K562 (cell line): ENCODE data around the gene INHBE. TPM values are rescaled to one million over a fixed set of nuclear protein-coding genes. Genes with fewer than 3 reads are reported as not detected.

Source experiments
- CBX8 ChIP-seq: fragments of 200-600 bp; sonication (generic); IDR thresholded peaks from 2 replicates; pipeline ENCODE4 v1.6.1; 2012; ENCODE audit warnings: borderline replicate concordance, mixed run types, low read depth, mild to moderate bottlenecking, moderate library complexity, mixed read lengths, low read length, control low read depth, inconsistent platforms; ENCODE audit not compliant: poor library complexity, severe bottlenecking; ENCODE audit errors: extremely low read depth
- EP300 ChIP-seq: IDR thresholded peaks from 2 replicates; pipeline ENCODE4 v1.6.1; 2012; ENCODE audit warnings: low read length, improper control_type of control experiment
- ETV1 ChIP-seq: fragments of 450-650 bp; conservative IDR thresholded peaks from 2 replicates; pipeline ENCODE4 v1.6.1; 2016; ENCODE audit warnings: missing genetic modification characterization, control low read depth, low read depth, missing compliant biosample characterization
- EWSR1 ChIP-seq: fragments of 450-650 bp; IDR thresholded peaks from 2 replicates; pipeline ENCODE4 v1.6.1; 2018; ENCODE audit warnings: borderline replicate concordance, mild to moderate bottlenecking, low read depth, moderate library complexity; ENCODE audit not compliant: partially characterized antibody
- FOXP4 ChIP-seq: sonication (generic); formaldehyde crosslinking; IDR thresholded peaks from 2 replicates; pipeline ENCODE4 v1.8.0; 2022; ENCODE audit warnings: mild to moderate bottlenecking, missing genetic modification reagents, borderline replicate concordance
- MED1 ChIP-seq: sonication (generic); formaldehyde crosslinking; IDR thresholded peaks from 2 replicates; pipeline ENCODE4 v1.8.1; 2023; ENCODE audit warnings: missing genetic modification reagents, borderline replicate concordance
- MIER1 ChIP-seq: fragments of 450-650 bp; IDR thresholded peaks from 2 replicates; pipeline ENCODE4 v1.6.1; 2016; ENCODE audit warnings: antibody characterized with exemption, mild to moderate bottlenecking, low read depth
- NCOA2 ChIP-seq, 2 experiments: fragments of 450-650 bp; IDR thresholded peaks; 2 replicates each; pipeline ENCODE4 v1.6.1; 2018; ENCODE audit warnings: mild to moderate bottlenecking in 2 of 2, moderate library complexity in 1 of 2; ENCODE audit not compliant: partially characterized antibody in 2 of 2
- NFE2 ChIP-seq: IDR thresholded peaks from 2 replicates; pipeline ENCODE4 v1.6.1; 2014; ENCODE audit warnings: antibody characterized with exemption, low read depth
- PRDM10 ChIP-seq: fragments of 450-650 bp; IDR thresholded peaks from 2 replicates; pipeline ENCODE4 v1.6.1; 2018; ENCODE audit not compliant: partially characterized antibody
- RAD21 ChIP-seq, 2 experiments: fragments of 250-450 bp in 1 of 2; fragments of 450-650 bp in 1 of 2; sonication (Bioruptor Pico) in 1 of 2; formaldehyde crosslinking in 1 of 2; IDR thresholded peaks in 1 of 2; conservative IDR thresholded peaks in 1 of 2; 2 replicates each; pipeline versions ENCODE4 v1.4.0 to v1.8.0; 2020 to 2022; ENCODE audit warnings: mild to moderate bottlenecking in 2 of 2, moderate library complexity in 1 of 2
- RAD51 ChIP-seq: fragments of 450-650 bp; IDR thresholded peaks from 2 replicates; pipeline ENCODE4 v1.7.1; 2016; ENCODE audit warnings: low read depth, mild to moderate bottlenecking, borderline replicate concordance
- RHOXF2B ChIP-seq: fragments of 250-450 bp; sonication (Bioruptor Pico); conservative IDR thresholded peaks from 2 replicates; pipeline ENCODE4 v1.5.1; 2021
- SNAPC5 ChIP-seq: fragments of 250-450 bp; sonication (Bioruptor Pico); IDR thresholded peaks from 2 replicates; pipeline ENCODE4 v1.8.0; 2021; ENCODE audit warnings: moderate library complexity, mild to moderate bottlenecking, inconsistent platforms
- THAP12 ChIP-seq: fragments of 250-450 bp; sonication (Bioruptor Pico); IDR thresholded peaks from 2 replicates; pipeline ENCODE4 v1.9.0; 2021; ENCODE audit warnings: mild to moderate bottlenecking, inconsistent platforms
- ZBTB1 ChIP-seq: sonication (generic); formaldehyde crosslinking; IDR thresholded peaks from 2 replicates; pipeline ENCODE4 v1.8.1; 2023; ENCODE audit warnings: missing genetic modification reagents, low read depth, mild to moderate bottlenecking, borderline replicate concordance
- ZNF12 ChIP-seq: sonication (generic); formaldehyde crosslinking; IDR thresholded peaks from 2 replicates; pipeline ENCODE4 v1.4.0; 2020; ENCODE audit warnings: mild to moderate bottlenecking, missing genetic modification reagents
- ZNF282 ChIP-seq: sonication (generic); formaldehyde crosslinking; IDR thresholded peaks from 2 replicates; pipeline ENCODE4 v1.8.1; 2023; ENCODE audit warnings: missing genetic modification reagents
- ZNF57 ChIP-seq: fragments of 450-650 bp; formaldehyde crosslinking; IDR thresholded peaks from 2 replicates; pipeline ENCODE4 v1.4.0; 2020; ENCODE audit warnings: mild to moderate bottlenecking, moderate library complexity
- polyA plus RNA-seq, 8 experiments: library from polyadenylated mRNA; depleted of rRNA in 4 of 8; stranded (reverse) in 5 of 8; unstranded in 3 of 8; fragments of >200 nt; fragmentation: Nextera tagmentation in 2 of 8; fragmentation: Illumina TruSeq in 1 of 8; extraction: Ambion mirVana in 2 of 8; extraction: Trizol in 1 of 8; gene quantifications; 2 replicates each; pipeline versions ENCODE4 v1.2.1 to v1.2.3, GENCODE V29; 2011 to 2014; ENCODE audit warnings: inconsistent platforms in 1 of 8, missing spikeins in 1 of 8
- total RNA-seq, 7 experiments: library from RNA; depleted of rRNA in 6 of 7; stranded (reverse); fragments of >200 nt in 6 of 7; fragmentation: Illumina TruSeq in 2 of 7; extraction: Trizol in 2 of 7; gene quantifications; 2 replicates each; pipeline versions ENCODE4 v1.2.1 to v1.2.3, GENCODE V29; 2011 to 2021; ENCODE audit warnings: low replicate concordance in 1 of 7

INHBE gene
- total and polyA plus RNA-seq, 9 of the 15 experiments (the other 6 are each of a cell fraction or from before 2014, with no cell fraction given): 0.94 to 9.9 (median 7.3) TPM

- TF ChIP-seq EWSR1: no peak
- TF ChIP-seq ZNF57 (CRISPR knock-in tag): no peak
- no peak for TF ChIP-seq NCOA2 (IDR thresholded peaks at IDR 0.05; ENCODE audit: partially characterized antibody in 2 of 2)
- no peak for TF ChIP-seq FOXP4 (CRISPR knock-in tag)
- TF ChIP-seq RHOXF2B (CRISPR knock-in tag): no peak
- no peak for TF ChIP-seq SNAPC5 (CRISPR knock-in tag)
- no peak for TF ChIP-seq ZNF282 (CRISPR knock-in tag)
- 0 out of 2 replicates have a peak, but pooled peaks have one; percentile 12 for TF ChIP-seq ZBTB1 (CRISPR knock-in tag)
- peak; percentile 86 for TF ChIP-seq ETV1 (tag)
- TF ChIP-seq ZNF12 (CRISPR knock-in tag): no peak
- TF ChIP-seq MED1 (CRISPR knock-in tag): no peak
- TF ChIP-seq NFE2: no peak
- no peak for TF ChIP-seq EP300
- peak; percentile 71 to 85 for TF ChIP-seq RAD21 (CRISPR knock-in tag; conservative IDR thresholded peaks at IDR 0.05 in 1 of 2, IDR thresholded peaks at IDR 0.05 in 1 of 2)
- TF ChIP-seq CBX8: no peak
- TF ChIP-seq MIER1: 0 out of 2 replicates have a peak, but pooled peaks have one; percentile 23
- no peak for TF ChIP-seq RAD51
- TF ChIP-seq PRDM10: peak; percentile 44
- no peak for TF ChIP-seq THAP12
These were observed 4.1 kb downstream of the INHBE start (continued) for GRCh38 chr12:57459055-57459749.
